Naive thymus-derived CD4-positive, alpha-beta T cell (primary cell): Measurements from ENCODE around the gene TCF15. TPM values are rescaled to one million over a fixed set of nuclear protein-coding genes. Genes with fewer than 3 reads are reported as not detected.

Experiments
- ATAC-seq: fragments of 150-1000 bp; cut with Tn5 transposase; 2 replicates; pipeline ENCODE4 v1.10.0; 2021; ENCODE audit warnings: mild to moderate bottlenecking, moderate library complexity
- CTCF ChIA-PET: fragments of 350-600 bp; sonication (Branson Sonifier 250); formaldehyde crosslinking; loops from one replicate; lab custom pipeline; 2021; ENCODE audit warnings: antibody characterized with exemption; lab: Charles Lee
- POLR2A ChIA-PET: fragments of 350-600 bp; sonication (Branson Sonifier 250); formaldehyde crosslinking; loops from one replicate; lab custom pipeline; 2021; ENCODE audit warnings: antibody characterized with exemption, inconsistent platforms; lab: Charles Lee
- DNase-seq, 9 donors: peaks; one replicate each; pipeline versions ENCODE4 v3.0.0 to v3.0.0-alpha.2; 2020 to 2022; ENCODE audit warnings: mixed read lengths in 1 of 9
- H3K27ac ChIP-seq: one replicate; pipeline ENCODE4 v1.7.0; 2013; ENCODE audit warnings: mild to moderate bottlenecking, low read depth, low read length, moderate library complexity
- H3K27me3 ChIP-seq, 2 donors: one replicate each; pipeline ENCODE4 v1.7.0; 2013; ENCODE audit warnings: low read length in 2 of 2, mild to moderate bottlenecking in 2 of 2, moderate library complexity in 2 of 2; ENCODE audit not compliant: control insufficient read depth in 2 of 2, insufficient read depth in 2 of 2
- H3K36me3 ChIP-seq, 3 experiments: 1 replicate in 2 of 3; 2 replicates in 1 of 3; pipeline ENCODE4 v1.7.0; 2013; ENCODE audit warnings: low read length in 3 of 3, mild to moderate bottlenecking in 3 of 3, moderate library complexity in 1 of 3; ENCODE audit not compliant: insufficient read depth in 3 of 3, control insufficient read depth in 2 of 3
- H3K4me1 ChIP-seq, 2 donors: one replicate each; pipeline ENCODE4 v1.7.0; 2013; ENCODE audit warnings: low read length in 2 of 2, mild to moderate bottlenecking in 2 of 2, moderate library complexity in 1 of 2; ENCODE audit not compliant: control insufficient read depth in 2 of 2, insufficient read depth in 2 of 2
- H3K4me3 ChIP-seq: 2 replicates; pipeline ENCODE4 v1.7.0; 2013; ENCODE audit warnings: mild to moderate bottlenecking, low read length
- H3K9me3 ChIP-seq, 3 experiments: 1 replicate in 2 of 3; 2 replicates in 1 of 3; pipeline ENCODE4 v1.7.0; 2013; ENCODE audit warnings: low read length in 3 of 3; ENCODE audit not compliant: control insufficient read depth in 2 of 3
- H3K27ac Mint-ChIP-seq, 9 donors: one replicate each; pipeline ENCODE4 v1.8.0; 2020 to 2022; ENCODE audit warnings: mixed read lengths in 9 of 9, mild to moderate bottlenecking in 8 of 9, moderate library complexity in 5 of 9, inconsistent platforms in 2 of 9
- H3K27me3 Mint-ChIP-seq, 5 donors: one replicate each; pipeline ENCODE4 v1.8.0; 2021 to 2022; ENCODE audit warnings: mixed read lengths in 5 of 5, mild to moderate bottlenecking in 1 of 5
- H3K36me3 Mint-ChIP-seq, 5 donors: one replicate each; pipeline ENCODE4 v1.8.0; 2020 to 2022; ENCODE audit warnings: mixed read lengths in 5 of 5, mild to moderate bottlenecking in 3 of 5, inconsistent platforms in 1 of 5
- H3K4me1 Mint-ChIP-seq, 7 donors: one replicate each; pipeline ENCODE4 v1.8.0; 2020 to 2022; ENCODE audit warnings: mixed read lengths in 7 of 7, mild to moderate bottlenecking in 3 of 7, inconsistent platforms in 1 of 7
- H3K4me3 Mint-ChIP-seq, 10 donors: one replicate each; pipeline ENCODE4 v1.8.0; 2020 to 2022; ENCODE audit warnings: mild to moderate bottlenecking in 10 of 10, mixed read lengths in 10 of 10, moderate library complexity in 6 of 10, inconsistent platforms in 2 of 10
- H3K9me3 Mint-ChIP-seq, 11 donors: one replicate each; pipeline ENCODE4 v1.8.0; 2020 to 2022; ENCODE audit warnings: mixed read lengths in 11 of 11, mild to moderate bottlenecking in 4 of 11, inconsistent platforms in 1 of 11, moderate library complexity in 1 of 11
- intact Hi-C, 2 donors: fragments of 100-400 bp; cut with micrococcal nuclease; formaldehyde crosslinking; loops; one replicate each; pipeline ENCODE4 v1.15.1; 2023
- polyA plus RNA-seq, 2 donors: library from polyadenylated mRNA; unstranded; fragments of 300-500 nt; fragmentation: Illumina TruSeq; gene quantifications; one replicate each; pipeline ENCODE4 v1.2.3, GENCODE V29; 2021
- total RNA-seq, 6 experiments: library from RNA in 5 of 6; stranded (reverse) in 5 of 6; gene quantifications; 1 replicate in 5 of 6; 2 replicates in 1 of 6; pipeline ENCODE4 v1.2.3 and lab custom pipeline; 2021 to 2026

TCF15 gene
- total and polyA plus RNA-seq, 7 experiments from 2014 or later, result not detected

DNA sequence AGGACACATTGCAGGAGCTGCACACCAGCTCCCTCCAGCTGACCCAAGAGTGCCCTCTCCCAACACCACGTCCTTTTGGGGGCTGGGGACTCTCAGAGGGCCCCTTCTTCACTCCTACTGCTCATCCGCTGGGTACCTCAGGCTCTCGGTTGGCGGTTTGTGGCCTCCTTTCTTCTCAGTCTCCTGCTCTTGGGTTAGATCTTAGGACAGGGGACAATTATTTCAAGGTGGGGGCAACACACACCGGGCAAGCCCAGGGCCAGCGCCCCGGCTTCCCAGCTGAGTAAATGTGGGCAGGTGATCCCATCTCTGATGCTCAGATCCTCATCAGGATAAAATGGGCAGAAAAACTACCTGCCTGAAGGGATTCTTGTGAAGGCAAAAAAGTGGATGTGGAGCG lies 1.1 kb downstream of the TCF15 start:
- Histone ChIP-seq H3K27ac (no peak overlapping the region), H3K36me3 (no peaks in the 10 kb centered on the region), H3K27me3 (peaks cover 3 to 8% of the 10 kb centered on the region in 2 donors), H3K9me3 (no peaks in the 10 kb centered on the region), H3K4me3 (no peak overlapping the region), H3K4me1 (no peaks in the 10 kb centered on the region)
- DNase-seq, result no peak
- CTCF ChIA-PET, result no interaction called here
- H3K27ac Mint-ChIP-seq, result no peak overlapping the region
- peak overlapping the region in 5 of 10 donors; percentile 20 to 54 (median 46) for H3K4me3 Mint-ChIP-seq
- ATAC-seq, result no peak
- no peaks in the 10 kb centered on the region for H3K36me3 Mint-ChIP-seq
- H3K27me3 Mint-ChIP-seq, result peaks cover 45 to 62% (median 50%) of the 10 kb centered on the region in 5 donors
- H3K9me3 Mint-ChIP-seq, result no peaks in the 10 kb centered on the region
- POLR2A ChIA-PET, result no interaction called here
- peaks cover 0 to 15% (median 10%) of the 10 kb centered on the region in 7 donors for H3K4me1 Mint-ChIP-seq
- intact Hi-C loops, result no loop called here

DNA sequence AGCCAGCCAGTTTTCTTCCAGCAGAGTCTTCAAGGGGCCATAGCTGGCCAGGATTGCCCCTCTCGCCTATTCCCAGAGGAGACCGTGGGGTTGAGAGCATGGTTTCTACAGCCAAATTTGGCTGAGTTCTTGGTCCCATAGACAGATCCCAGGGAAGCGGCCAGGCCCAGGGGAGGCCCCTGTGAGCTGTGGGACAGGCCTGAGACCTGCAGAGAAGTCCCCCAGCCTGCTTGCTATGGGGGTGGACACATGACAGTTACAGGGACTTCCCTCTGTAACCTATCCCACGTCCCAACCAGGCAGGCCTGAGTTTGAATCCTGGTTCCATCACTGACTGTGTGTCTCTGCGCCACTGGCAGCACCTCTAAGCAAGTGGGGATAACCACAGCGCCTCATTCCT lies 2.6 kb downstream of the TCF15 start:
- Histone ChIP-seq H3K4me3 (no peak overlapping the region), H3K27ac (no peak overlapping the region), H3K36me3 (no peaks in the 10 kb centered on the region), H3K9me3 (no peaks in the 10 kb centered on the region), H3K4me1 (no peaks in the 10 kb centered on the region), H3K27me3 (peaks cover 1 to 8% of the 10 kb centered on the region in 2 donors)
- Mint-ChIP-seq H3K4me3 (no peak overlapping the region), H3K27ac (no peak overlapping the region), H3K9me3 (no peaks in the 10 kb centered on the region), H3K27me3 (peaks cover 34 to 47% (median 37%) of the 10 kb centered on the region in 5 donors), H3K36me3 (no peaks in the 10 kb centered on the region), H3K4me1 (peaks cover 0 to 12% (median 10%) of the 10 kb centered on the region in 7 donors)
- ChIA-PET POLR2A (interaction anchor here (0.6 kb wide), 1 partner anchor 10 kb away, joined by 4 read pairs; no protein-coding TSS in a partner anchor), CTCF (no interaction called here)
- intact Hi-C loops, result no loop called here
- ATAC-seq, result no peak
- DNase-seq, result no peak

DNA sequence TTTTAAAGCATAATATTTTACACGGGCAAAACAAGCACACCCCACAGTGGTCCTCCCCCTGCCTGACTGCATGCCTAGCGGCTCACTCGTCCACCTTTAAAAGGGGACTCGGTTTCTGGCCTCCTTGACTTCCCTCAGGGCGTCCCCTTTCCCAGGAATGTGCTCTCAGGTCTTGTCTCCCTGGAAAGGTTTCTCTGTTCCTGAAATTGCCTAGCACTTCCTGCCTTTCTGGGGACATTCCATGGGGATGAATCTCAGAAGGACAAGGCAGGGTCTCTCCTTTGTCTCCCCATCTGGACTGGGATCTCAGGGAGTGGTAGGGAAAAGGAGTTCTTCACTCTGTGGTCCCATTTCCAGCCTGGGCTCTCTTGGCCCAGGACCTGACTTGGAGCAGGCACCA lies 4.9 kb downstream of the TCF15 start:
- DNase-seq, result no peak
- POLR2A ChIA-PET, result no interaction called here
- no peak overlapping the region for H3K4me3 ChIP-seq
- H3K4me1 ChIP-seq, result no peaks in the 10 kb centered on the region
- Mint-ChIP-seq H3K9me3 (no peaks in the 10 kb centered on the region), H3K4me1 (no peaks in the 10 kb centered on the region), H3K27me3 (peaks cover 16 to 30% (median 21%) of the 10 kb centered on the region in 5 donors), H3K27ac (no peak overlapping the region), H3K4me3 (no peak overlapping the region), H3K36me3 (no peaks in the 10 kb centered on the region)
- H3K36me3 ChIP-seq, result no peaks in the 10 kb centered on the region
- no peaks in the 10 kb centered on the region for H3K9me3 ChIP-seq
- no peaks in the 10 kb centered on the region for H3K27me3 ChIP-seq
- intact Hi-C loops, result no loop called here
- H3K27ac ChIP-seq, result no peak overlapping the region
- CTCF ChIA-PET, result no interaction called here
- ATAC-seq, result no peak

DNA sequence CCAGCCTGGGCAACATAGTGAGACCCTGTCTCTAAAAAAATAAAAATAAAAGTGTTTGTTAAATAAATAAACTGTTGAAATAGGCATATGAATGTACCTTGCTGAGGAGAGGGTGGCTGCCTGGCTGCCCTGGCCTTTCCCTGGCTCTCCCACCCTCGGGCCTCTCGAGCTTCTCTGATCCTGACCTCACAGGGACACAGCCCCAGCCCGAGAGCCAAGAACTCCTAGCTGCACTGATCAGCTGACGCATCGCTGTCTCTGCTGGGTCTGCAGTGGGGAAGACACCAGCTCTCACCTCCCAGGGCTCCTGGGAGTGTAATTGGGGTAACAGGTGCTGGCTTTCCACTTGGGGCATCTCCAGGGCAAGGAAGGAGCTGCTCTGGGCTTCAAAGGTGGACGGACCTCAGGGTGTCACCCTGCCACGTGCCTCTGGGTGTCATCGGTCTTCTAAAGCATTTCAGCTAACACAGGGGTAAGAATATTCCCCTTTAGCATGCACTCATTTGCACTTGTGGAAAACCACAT lies 6.9 kb downstream of the TCF15 start:
- no peaks in the 10 kb centered on the region for H3K27me3 ChIP-seq

DNA sequence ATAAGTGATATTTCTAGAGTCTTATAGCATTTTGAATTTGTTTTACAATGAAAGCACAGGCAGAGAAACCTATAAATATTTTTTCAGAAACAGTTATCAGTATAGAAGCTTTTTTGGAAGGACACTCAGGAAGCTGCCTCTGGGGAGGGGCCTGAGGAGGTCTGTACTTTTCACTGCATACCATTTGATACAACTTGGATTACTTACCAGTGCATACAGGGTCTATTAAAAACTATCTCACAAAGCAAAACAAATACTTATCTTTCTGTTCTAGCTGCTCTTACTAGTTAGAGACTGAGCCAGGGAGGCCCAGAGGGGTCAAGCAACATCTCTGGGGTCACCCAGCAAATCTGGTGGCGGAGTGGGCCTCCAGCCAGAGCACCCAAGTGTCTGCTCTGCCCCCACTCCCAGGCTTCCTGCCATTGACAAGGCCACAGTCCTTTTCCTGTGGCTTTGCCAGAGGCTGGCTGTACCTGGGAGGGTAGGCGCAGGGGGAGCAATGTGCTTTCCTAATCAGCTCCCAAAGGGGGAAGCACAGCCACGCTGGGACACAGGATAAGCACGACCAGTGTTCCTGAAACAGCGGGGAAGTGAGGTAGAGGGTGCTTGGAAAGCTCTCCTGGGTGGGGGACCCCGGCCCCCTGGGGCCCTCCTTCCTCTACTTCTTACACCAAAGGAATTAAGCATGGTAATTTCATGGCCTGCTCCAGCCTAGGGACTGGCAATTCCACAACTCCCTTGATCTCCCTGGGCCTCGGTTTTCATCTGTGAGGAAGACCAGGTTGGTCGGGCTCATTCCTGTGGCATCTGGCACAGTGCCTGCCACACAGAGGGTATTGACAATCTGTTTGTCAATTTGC lies 7.8 kb downstream of the TCF15 start:
- H3K27ac Mint-ChIP-seq, result no peak overlapping the region
- no peaks in the 10 kb centered on the region for H3K4me1 ChIP-seq
- intact Hi-C loops, result no loop called here
- ChIA-PET POLR2A (no interaction called here), CTCF (no interaction called here)
- H3K4me3 ChIP-seq, result no peak overlapping the region
- H3K9me3 Mint-ChIP-seq, result no peaks in the 10 kb centered on the region
- H3K27me3 Mint-ChIP-seq, result peaks cover 1 to 13% (median 5%) of the 10 kb centered on the region in 5 donors
- H3K27me3 ChIP-seq, result no peaks in the 10 kb centered on the region
- H3K36me3 ChIP-seq, result no peaks in the 10 kb centered on the region
- no peak for ATAC-seq
- H3K27ac ChIP-seq, result no peak overlapping the region
- H3K36me3 Mint-ChIP-seq, result no peaks in the 10 kb centered on the region
- H3K9me3 ChIP-seq, result no peaks in the 10 kb centered on the region
- DNase-seq, result no peak
- H3K4me3 Mint-ChIP-seq, result no peak overlapping the region
- no peaks in the 10 kb centered on the region for H3K4me1 Mint-ChIP-seq

More for the DNA sequence above, 6.9 kb downstream of the TCF15 start:
- Histone ChIP-seq H3K36me3 (no peaks in the 10 kb centered on the region), H3K4me3 (no peak overlapping the region), H3K9me3 (no peaks in the 10 kb centered on the region), H3K4me1 (no peaks in the 10 kb centered on the region), H3K27ac (no peak overlapping the region)
- no peak overlapping the region for H3K27ac Mint-ChIP-seq
- ChIA-PET CTCF (no interaction called here), POLR2A (no interaction called here)
- H3K4me1 Mint-ChIP-seq, result no peaks in the 10 kb centered on the region
- peaks cover 6 to 19% (median 11%) of the 10 kb centered on the region in 5 donors for H3K27me3 Mint-ChIP-seq
- H3K36me3 Mint-ChIP-seq, result no peaks in the 10 kb centered on the region
- H3K4me3 Mint-ChIP-seq, result no peak overlapping the region
- no peaks in the 10 kb centered on the region for H3K9me3 Mint-ChIP-seq
- ATAC-seq, result no peak
- intact Hi-C loops, result no loop called here
- DNase-seq, result no peak

DNA sequence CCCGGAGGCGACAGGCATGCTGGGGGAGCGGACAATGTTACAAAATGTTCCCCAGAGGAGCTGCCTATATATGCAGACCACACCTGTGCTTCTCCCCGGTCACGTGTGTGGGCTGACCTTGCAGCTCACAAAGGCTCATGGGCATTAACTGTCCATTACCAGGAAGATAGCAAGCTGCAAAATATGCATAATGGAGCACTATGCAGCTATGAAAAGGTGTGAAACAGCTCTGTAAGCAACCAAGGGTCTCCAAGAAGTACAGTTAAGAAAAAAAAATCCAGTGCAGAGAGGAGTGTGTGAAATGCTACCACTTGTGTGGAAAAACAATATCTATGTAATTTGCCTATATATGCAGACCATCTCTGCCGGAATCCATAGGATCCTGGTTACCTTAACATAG lies 9.4 kb downstream of the TCF15 start:
- no peak overlapping the region for H3K27ac Mint-ChIP-seq
- CTCF ChIA-PET, result no interaction called here
- no peaks in the 10 kb centered on the region for H3K4me1 ChIP-seq
- DNase-seq (no peak), ATAC-seq (no peak)
- peaks cover 0 to 17% (median 4%) of the 10 kb centered on the region in 5 donors for H3K27me3 Mint-ChIP-seq
- POLR2A ChIA-PET, result no interaction called here
- H3K27ac ChIP-seq, result no peak overlapping the region
- H3K9me3 Mint-ChIP-seq, result no peaks in the 10 kb centered on the region
- intact Hi-C loops, result no loop called here
- H3K36me3 Mint-ChIP-seq, result no peaks in the 10 kb centered on the region
- H3K4me3 ChIP-seq, result no peak overlapping the region
- no peaks in the 10 kb centered on the region for H3K4me1 Mint-ChIP-seq
- no peaks in the 10 kb centered on the region for H3K36me3 ChIP-seq
- no peaks in the 10 kb centered on the region for H3K9me3 ChIP-seq
- H3K27me3 ChIP-seq, result no peaks in the 10 kb centered on the region
- H3K4me3 Mint-ChIP-seq, result no peak overlapping the region

DNA sequence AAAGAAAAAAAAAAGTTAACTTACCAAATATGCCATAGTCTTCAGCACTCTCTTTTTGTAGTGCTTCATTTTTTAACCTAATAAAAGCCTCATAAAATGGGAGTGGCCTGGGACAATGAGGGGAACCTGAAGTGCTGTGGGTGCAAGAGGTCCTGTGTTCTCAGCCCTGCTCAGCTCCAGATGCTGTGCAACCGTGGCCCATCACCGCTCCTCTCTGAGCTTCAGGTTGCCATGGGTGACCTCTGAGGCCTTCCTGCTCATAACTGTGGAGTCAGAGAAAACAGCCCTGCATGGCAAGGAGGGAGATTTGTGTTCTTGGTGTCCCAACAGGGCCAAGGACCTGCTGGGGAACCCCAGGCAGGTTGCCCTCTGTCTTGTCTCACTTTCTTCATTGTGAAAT lies 10.0 kb downstream of the TCF15 start:
- intact Hi-C loops, result no loop called here
- no peaks in the 10 kb centered on the region for H3K4me1 ChIP-seq
- POLR2A ChIA-PET, result no interaction called here
- H3K9me3 ChIP-seq, result no peaks in the 10 kb centered on the region
- H3K27ac ChIP-seq, result no peak overlapping the region
- Mint-ChIP-seq H3K27ac (no peak overlapping the region), H3K36me3 (no peaks in the 10 kb centered on the region), H3K9me3 (no peaks in the 10 kb centered on the region), H3K4me3 (no peak overlapping the region), H3K27me3 (peaks cover 0 to 17% (median 4%) of the 10 kb centered on the region in 5 donors), H3K4me1 (no peaks in the 10 kb centered on the region)
- ATAC-seq, result no peak
- H3K27me3 ChIP-seq, result no peaks in the 10 kb centered on the region
- H3K36me3 ChIP-seq, result no peaks in the 10 kb centered on the region
- no peak for DNase-seq
- no peak overlapping the region for H3K4me3 ChIP-seq
- CTCF ChIA-PET, result no interaction called here
